Omental fat pad (tissue), 4 donors: ENCODE data around the gene FABP6. TPM values are rescaled to one million over a fixed set of nuclear protein-coding genes. Genes with fewer than 3 reads are reported as not detected.
A peak's percentile ranks its signal among the peaks of the same experiment; 100 is the strongest.

Experiments
- ATAC-seq: fragments of 150-250 bp; one replicate; pipeline ENCODE4 v1.9.1; 2016; ENCODE audit warnings: mild to moderate bottlenecking, moderate library complexity; ENCODE audit not compliant: low FRiP score
- DNase-seq: peaks from one replicate; pipeline ENCODE4 v3.0.0-alpha.2; 2019; ENCODE audit warnings: low spot score
- total RNA-seq, 4 donors: library from RNA; depleted of rRNA; stranded (reverse); fragments of >200 nt; gene quantifications; one replicate each; pipeline ENCODE4 v1.1.0, GENCODE V29; 2016
- TF ChIP-seq, protein P1 (sequence below), 3 donors: fragments of 450-650 bp; IDR thresholded peaks; one replicate each; pipeline ENCODE4 v1.5.1; 2016 to 2017; ENCODE audit warnings: antibody characterized with exemption in 3 of 3, mild to moderate bottlenecking in 3 of 3, moderate library complexity in 2 of 3

Gene FABP6
- total RNA-seq, 4 donors from 2014 or later: not detected

DNA sequence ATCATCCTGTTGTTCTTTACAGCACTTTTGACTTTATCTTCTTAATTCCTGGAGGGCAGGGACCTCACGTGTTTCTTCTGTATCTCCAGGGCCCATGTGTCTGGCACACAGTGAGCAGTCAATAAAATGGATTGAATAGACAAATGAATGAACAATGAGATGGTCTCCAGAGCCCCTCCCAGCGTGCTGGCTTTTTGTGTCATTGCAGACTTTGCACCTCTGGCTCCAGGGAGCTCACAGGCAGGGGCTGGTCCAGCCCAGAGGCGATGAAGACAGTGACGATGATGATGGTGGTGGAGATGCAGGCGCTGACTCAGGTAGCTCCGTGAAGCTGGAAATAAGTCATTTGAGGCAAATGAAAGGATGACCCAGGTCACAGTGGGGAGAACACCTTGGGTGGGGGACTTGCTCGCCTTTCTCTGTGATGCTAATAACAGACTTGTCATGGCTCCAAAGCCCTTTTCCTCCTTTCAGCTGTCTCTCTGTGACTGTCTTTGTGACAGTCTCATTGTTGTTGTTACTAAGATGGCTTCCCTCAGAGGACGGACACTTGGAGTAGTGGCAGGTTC, 30.4 kb upstream of the FABP6 start:
- ATAC-seq (no peak), DNase-seq (no peak)
- TF ChIP-seq, protein P1, sequence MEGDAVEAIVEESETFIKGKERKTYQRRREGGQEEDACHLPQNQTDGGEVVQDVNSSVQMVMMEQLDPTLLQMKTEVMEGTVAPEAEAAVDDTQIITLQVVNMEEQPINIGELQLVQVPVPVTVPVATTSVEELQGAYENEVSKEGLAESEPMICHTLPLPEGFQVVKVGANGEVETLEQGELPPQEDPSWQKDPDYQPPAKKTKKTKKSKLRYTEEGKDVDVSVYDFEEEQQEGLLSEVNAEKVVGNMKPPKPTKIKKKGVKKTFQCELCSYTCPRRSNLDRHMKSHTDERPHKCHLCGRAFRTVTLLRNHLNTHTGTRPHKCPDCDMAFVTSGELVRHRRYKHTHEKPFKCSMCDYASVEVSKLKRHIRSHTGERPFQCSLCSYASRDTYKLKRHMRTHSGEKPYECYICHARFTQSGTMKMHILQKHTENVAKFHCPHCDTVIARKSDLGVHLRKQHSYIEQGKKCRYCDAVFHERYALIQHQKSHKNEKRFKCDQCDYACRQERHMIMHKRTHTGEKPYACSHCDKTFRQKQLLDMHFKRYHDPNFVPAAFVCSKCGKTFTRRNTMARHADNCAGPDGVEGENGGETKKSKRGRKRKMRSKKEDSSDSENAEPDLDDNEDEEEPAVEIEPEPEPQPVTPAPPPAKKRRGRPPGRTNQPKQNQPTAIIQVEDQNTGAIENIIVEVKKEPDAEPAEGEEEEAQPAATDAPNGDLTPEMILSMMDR (IDR thresholded peaks at IDR 0.05): no peak

GRCh38 chr5:160199410-160199911, 29.8 kb upstream of the FABP6 start:
- DNase-seq (peak; percentile 64), ATAC-seq (peak; percentile 95)
- TF ChIP-seq, protein P1 (IDR thresholded peaks at IDR 0.05): peak in 2 of 3 donors; percentile 52 to 63

GRCh38 chr5:160207061-160207460, 22.2 kb upstream of the FABP6 start:
- ATAC-seq (no peak), DNase-seq (no peak)
- TF ChIP-seq, protein P1 (IDR thresholded peaks at IDR 0.05): no peak

DNA sequence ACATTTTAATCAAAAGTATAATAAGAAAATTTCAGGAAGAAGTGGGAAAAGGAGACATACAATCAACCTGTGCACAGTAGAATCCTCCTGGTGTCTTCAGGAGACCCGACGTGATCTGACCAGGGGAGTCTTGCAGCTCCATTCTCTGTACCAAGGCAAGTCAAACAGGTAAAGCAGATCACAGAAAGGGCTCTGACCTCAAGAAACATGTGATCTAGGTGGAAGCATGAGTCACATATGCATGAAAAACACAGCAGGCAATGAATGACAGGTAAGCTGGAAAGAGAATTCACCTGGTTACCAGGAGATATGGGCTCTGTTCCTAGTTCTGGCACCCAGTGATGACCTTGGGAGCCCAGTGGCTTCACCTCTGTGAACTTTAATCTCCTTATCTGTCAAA, 19.4 kb upstream of the FABP6 start:
- no peak for DNase-seq
- TF ChIP-seq, protein P1 (IDR thresholded peaks at IDR 0.05): no peak
- ATAC-seq: no peak

DNA sequence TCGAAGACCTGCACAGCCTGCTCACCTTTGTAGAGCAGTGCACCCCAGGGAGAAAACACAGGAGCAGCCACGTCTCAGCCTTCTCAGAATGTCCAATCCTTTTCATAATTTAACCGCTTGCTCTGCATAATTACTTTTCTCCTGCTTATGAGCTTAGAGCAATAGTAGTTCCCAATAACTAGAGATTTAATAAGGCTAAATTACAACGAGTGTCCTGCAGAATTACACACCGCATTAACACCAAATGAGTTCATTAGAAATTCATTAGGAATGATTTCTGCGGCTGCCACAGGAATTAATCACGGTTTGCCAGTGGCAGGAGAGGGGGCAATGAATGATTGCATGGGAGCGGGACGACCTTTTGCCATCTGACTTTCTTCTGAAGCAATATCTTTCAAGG, 18.7 kb upstream of the FABP6 start:
- DNase-seq: no peak
- no peak for ATAC-seq
- TF ChIP-seq, protein P1 (IDR thresholded peaks at IDR 0.05): no peak

GRCh38 chr5:160211352-160211751, 18.0 kb upstream of the FABP6 start:
- no peak for ATAC-seq
- TF ChIP-seq, protein P1 (IDR thresholded peaks at IDR 0.05): no peak

DNA sequence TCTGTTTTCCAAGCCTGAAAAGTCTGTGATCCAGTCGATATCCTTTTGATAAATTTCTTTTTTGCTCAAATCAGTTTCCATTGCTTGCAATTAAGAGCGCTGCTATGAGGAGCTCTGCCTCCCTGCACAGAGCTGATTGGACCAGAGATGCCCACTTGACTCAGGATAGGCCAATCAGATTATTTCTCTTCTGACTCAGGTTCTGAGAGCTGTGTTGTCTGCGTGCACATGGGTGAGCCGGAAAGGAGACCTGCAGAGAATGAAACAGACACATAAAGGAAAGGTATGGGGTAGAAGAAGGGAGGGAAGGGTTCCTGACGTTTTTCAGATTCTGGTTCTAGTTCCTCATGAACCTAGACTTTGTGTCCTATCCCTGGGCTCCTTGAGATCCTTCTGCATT, 15.8 kb upstream of the FABP6 start:
- TF ChIP-seq, protein P1 (IDR thresholded peaks at IDR 0.05): no peak
- no peak for DNase-seq
- ATAC-seq: no peak

More at GRCh38 chr5:160211352-160211751, 18.0 kb upstream of the FABP6 start:
- no peak for DNase-seq
